Medulla oblongata (tissue), 1 donor: ENCODE data around the gene REXO1.
"Not testable (repeated sequence)": the region's sequence is repeated elsewhere in the genome, so short reads cannot be mapped to it uniquely, and the experiment has no call there.

ENCODE experiments used
- DNase-seq: peaks from one replicate; pipeline ENCODE4 v3.0.0-alpha.2; 2015; ENCODE audit errors: extremely low spot score

The REXO1 gene

GRCh38 chr19:1814391-1814790 lies 33.9 kb downstream of the REXO1 start:
- no peak for DNase-seq

GRCh38 chr19:1813192-1814182 lies 34.8 kb downstream of the REXO1 start:
- DNase-seq = no peak

GRCh38 chr19:1812426-1813191 lies 35.7 kb downstream of the REXO1 start:
- peak; percentile 71 for DNase-seq

GRCh38 chr19:1811942-1812425 lies 36.3 kb downstream of the REXO1 start, which contains the start of gene ATP8B3:
TSS of gene ATP8B3 (minus strand) at chr19:1812276. CDS start at chr19:1811736, 540 bp downstream.
- no peak for DNase-seq

- no peak for DNase-seq
Measured at GRCh38 chr19:1811472-1811894, 36.8 kb downstream of the REXO1 start.

GRCh38 chr19:1810439-1811160 lies 37.7 kb downstream of the REXO1 start:
- no peak for DNase-seq

GRCh38 chr19:1809678-1810077 lies 38.6 kb downstream of the REXO1 start:
- DNase-seq = no peak

- no peak for DNase-seq
Measured at GRCh38 chr19:1808395-1808731, 39.9 kb downstream of the REXO1 start.

- DNase-seq = no peak
Measured at GRCh38 chr19:1807695-1808394, 40.4 kb downstream of the REXO1 start.

- no peak for DNase-seq
Measured at GRCh38 chr19:1807030-1807694, 41.1 kb downstream of the REXO1 start.

- DNase-seq = no peak
Measured at GRCh38 chr19:1806184-1807029, 41.9 kb downstream of the REXO1 start.

- no peak for DNase-seq
Measured at GRCh38 chr19:1805401-1806183, 42.7 kb downstream of the REXO1 start.

- DNase-seq = no peak
Measured at GRCh38 chr19:1804858-1805257, 43.4 kb downstream of the REXO1 start.

GRCh38 chr19:1799695-1800342 lies 48.5 kb downstream of the REXO1 start:
- no peak for DNase-seq

GRCh38 chr19:1797313-1797712 lies 51.0 kb downstream of the REXO1 start:
- not testable (repeated sequence) for DNase-seq

- DNase-seq = no peak
Measured at GRCh38 chr19:1796395-1797142, 51.7 kb downstream of the REXO1 start.

- no peak for DNase-seq
Measured at GRCh38 chr19:1794424-1795172, 53.7 kb downstream of the REXO1 start.
